Kasumi-1 (cell line): ENCODE measurements around the gene TRIP10.
"Not testable (repeated sequence)": the region's sequence is repeated elsewhere in the genome, so short reads cannot be mapped to it uniquely, and the experiment has no call there.

Experiments used
- DNase-seq, 2 experiments: peaks; one replicate each; lab custom pipeline; 2025; lab: John Stamatoyannopoulos, UW

TRIP10 gene

DNA sequence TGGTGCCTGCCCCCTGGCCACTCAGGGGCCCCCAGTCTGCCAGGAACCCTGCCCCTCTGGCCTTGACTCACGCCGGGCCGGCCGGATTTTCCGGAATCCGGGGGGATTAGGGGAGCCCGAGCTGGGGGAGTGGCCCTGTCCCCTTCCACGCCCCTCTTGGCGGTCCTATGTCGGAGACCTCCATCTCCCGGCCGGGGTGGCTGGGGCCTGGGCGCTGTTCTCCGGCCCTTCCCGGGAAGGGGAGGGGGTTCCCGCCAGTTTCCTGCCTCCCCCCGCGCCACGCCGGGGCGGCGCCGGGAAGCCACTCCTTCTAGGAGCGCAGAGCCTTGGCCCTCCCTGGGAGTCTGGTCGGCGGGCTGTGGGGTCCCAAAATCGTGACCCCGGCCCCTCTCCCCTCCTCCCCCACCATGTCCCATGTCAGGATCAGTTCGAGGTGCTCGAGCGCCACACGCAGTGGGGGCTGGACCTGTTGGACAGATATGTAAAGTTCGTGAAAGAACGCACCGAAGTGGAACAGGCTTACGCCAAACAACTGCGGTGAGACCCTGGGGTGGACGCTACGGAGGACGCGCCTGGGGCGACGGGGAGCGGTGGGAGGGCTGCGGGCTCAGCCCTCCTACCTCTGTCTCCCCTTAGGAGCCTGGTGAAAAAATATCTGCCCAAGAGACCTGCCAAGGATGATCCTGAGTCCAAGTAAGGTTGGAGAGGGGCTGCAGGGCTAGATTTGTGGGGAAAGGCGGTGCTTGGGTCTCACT is 1.3 kb downstream of the TRIP10 start:
- no peak for DNase-seq

DNA sequence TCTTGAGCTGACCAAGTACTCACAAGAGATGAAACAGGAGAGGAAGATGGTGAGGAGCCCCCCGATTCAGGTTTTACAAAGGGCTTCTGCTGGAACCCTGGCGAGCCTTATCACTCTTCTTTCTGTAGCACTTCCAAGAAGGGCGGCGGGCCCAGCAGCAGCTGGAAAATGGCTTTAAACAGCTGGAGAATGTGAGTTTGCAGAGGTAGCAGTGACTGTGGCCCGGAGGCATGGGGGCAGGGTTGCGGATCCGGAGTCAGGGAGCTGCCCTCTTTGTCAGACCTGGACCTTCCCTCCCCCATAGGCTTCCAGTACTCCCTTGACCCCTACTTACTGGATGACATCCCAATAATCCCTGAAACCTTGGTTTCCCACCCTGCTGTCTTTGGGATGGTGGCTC is 3.6 kb downstream of the TRIP10 start:
- DNase-seq = no peak

DNA sequence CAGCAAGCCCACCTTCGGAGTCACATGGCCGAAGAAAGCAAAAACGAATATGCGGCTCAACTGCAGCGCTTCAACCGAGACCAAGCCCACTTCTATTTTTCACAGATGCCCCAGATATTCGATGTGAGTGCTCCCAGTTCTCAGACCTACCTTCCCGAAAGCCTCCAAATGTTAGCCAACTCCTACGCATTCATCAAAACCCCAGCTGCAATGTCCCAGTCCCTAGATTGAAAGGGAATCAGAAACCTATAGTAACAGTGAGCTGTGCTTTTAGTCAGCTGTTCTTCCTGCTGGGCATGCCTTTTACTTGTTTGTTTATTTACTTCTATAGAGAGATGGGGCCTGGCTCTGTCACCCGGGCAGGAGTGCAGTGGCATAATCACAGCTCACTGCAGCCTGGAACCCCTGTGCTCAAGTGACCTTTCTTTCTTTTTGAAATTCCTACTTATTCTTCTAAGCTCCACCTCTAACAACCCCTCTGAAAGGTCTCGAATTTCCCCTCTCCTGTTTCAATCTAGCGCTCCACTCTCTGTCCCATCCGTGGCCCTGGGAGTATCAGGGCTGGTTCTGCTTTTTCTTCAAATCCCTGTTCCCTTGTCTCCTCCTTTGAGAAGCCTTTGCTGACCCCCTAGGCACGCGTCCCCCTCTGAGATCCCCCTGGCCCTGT is 4.4 kb downstream of the TRIP10 start:
- no peak for DNase-seq

DNA sequence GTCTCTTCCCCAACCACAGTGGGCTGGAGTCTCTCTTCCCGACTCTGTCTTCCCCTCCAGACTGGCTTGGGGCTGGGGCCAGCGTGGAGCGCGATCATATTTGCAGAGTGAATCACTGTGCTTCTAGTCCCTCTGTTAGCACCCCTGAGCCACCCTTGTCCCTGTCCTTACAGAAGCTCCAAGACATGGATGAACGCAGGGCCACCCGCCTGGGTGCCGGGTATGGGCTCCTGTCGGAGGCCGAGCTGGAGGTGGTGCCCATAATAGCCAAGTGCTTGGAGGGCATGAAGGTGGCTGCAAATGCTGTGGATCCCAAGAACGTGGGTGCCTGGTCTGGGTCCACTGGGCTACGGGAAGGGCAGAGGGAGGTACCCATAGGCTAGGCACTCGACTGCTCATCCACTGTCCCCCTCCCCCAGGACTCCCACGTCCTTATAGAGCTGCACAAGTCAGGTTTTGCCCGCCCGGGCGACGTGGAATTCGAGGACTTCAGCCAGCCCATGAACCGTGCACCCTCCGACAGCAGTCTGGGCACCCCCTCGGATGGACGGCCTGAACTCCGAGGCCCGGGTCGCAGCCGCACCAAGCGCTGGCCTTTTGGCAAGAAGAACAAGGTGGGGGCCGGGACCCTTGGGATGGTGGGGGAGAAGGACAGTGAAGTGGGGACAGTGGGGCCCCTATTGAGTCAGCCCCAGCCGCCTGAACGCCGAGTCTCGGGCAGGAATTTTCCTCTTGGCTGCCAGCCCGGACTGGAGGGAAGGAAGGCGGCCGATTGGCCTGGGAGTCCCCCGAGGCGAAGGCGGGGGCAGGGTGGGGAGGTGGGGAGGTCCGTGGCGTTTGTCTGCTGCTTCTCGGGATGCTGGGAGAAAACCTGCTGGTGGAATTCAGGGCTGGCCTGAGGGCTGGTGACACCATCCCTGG is 5.2 kb downstream of the TRIP10 start:
- DNase-seq = no peak

DNA sequence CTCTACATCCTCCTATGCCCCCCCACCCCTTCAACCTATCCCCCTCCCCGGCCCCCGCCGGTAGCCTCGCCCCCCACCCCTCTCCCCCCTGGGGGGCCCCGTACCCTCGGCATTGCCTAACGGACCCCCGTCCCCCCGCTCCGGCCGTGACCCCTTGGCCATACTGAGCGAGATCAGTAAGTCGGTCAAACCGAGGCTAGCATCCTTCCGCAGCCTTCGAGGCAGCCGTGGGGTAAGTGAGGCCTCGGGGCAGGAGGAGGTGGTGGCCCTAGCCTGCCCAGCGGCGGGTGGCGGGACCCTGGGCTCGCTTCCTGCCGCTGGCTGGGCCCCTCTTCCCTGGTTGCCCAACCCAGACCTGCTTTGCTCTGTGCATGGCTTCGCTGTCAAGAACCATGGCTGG is 6.5 kb downstream of the TRIP10 start:
- no peak for DNase-seq

DNA sequence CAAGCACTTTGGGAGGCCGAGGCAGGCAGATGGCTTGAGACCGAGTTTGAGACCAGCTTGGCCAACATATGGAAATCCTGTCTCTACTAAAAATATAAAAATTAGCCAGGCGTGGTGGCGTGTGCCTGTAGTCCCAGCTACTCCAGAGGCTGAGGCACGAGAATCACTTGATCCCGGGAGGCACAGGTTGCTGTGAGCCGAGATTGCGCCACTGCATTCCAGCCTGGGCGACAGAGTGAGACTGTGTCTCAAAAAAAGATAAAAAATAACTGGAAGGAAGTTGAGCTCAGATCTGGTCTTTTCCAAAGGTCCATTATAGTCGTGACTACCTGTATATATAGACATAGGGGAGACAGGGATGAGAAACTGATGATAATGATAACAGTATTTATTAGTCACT is 9.1 kb downstream of the TRIP10 start:
- DNase-seq = not testable (repeated sequence)

DNA sequence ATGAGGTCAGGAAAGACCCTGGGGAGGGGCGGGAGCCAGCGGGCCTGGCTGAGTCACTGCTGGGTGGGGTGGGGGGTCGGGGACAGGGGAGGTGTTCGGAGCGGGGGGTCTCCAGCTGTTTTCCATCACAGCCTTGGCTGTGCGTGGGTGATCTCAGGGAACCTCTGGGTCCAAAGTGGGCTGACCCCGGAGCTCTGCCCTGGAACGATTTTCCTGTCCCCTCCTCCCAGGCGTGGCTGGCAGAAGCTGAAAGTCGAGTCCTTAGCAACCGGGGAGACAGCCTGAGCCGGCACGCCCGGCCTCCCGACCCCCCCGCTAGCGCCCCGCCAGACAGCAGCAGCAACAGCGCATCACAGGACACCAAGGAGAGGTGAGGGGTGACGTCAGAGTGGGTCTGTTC is 10.6 kb downstream of the TRIP10 start:
- DNase-seq = no peak

DNA sequence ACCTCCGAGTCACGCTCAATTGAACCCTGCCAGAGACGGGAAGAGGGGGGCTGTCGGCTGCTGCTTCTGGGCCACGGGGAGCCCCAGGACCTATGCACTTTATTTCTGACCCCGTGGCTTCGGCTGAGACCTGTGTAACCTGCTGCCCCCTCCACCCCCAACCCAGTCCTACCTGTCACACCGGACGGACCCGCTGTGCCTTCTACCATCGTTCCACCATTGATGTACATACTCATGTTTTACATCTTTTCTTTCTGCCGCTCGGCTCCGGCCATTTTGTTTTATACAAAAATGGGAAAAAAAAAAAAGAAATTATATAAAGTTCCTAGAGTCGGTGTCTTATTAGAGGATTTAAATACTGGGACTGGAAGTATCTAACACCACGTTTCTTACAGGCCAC is 11.7 kb downstream of the TRIP10 start:
- DNase-seq = no peak

DNA sequence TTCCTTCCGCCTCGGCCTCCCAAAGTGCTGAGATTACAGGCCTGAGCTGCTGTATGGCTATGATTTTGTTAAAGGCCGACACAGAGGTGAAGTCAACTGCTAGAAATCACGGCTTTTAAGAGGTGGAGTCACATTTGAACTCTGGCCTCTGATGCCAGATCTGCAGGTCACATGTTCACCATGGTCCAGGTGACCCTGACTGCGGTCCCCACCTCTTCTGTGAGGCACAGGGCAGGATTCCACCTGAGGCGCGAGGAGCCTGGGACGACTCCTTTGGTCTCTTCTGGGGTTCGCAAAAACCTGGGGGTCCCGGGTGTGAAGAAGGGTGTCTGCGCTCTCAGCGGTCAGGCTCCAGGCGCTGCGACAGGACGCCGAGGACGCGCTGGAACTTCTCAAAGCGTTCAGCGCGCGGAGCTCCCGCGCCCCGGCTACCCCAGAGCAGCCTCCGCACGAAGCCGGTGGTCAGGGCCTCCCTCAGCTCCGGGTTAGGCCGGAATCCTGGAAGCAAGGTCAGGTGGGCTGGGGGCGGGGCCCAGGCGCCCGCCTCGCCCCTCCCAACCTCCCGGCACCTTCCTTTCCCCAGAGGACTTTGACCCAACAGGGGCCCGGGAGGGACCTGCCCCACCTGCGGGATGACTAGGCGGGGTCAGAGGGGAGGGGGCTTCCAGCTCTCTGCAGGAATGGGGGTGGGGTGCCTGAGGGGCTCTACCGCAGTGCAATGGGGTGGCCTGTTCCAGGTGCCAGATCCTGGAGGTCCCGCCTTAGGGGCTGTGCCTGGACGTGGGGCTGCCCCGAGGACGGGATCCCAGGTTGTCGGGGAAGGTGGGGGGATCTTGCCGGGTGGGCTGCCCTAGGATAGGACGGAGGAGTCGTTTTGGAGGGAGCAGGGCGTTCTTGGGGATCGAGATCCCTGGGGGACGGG is 13.0 kb downstream of the TRIP10 start:
- DNase-seq = no peak

DNA sequence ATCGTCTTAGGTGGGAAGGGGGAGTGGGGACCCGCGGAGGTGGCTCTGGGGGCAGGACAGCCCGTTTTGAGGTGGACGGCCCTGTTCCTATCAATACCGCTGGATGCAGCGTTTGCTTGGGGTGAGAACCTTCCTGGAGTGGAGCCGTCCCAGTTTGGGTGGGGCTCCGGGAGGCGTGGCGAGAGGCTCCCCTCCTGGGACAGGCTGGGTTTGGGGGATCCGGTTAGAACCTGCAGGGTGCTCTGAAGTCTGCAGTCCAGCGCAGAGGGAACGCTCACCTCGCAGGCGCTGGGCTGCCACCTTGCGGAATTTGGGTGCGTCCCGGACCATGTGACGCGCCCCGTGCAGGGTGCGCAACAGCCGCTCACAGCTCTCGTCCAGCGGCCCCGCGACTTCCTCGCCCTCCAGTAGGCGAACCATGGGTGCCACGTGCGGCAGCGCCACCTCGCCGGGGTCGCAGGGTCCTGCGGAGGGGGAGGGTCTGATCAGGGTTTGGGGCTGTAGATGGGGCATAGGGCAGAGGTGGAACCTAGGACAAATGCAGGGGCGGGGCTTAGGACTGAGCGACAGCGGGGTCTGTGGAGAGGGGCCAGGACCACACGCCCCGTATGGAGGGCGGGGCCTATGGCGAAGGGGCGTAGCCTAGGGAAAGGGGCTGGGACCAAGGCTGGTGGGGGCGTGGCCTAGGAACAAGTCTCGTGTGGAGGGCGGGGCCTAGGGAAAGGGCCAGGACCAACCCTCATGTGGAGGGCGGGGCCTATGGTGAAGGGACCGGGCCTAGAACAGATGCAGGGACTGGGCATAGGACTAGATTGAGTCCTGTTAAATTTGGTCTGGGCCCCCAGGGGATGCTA is 13.9 kb downstream of the TRIP10 start:
- DNase-seq = peak; percentile 89 to 93

DNA sequence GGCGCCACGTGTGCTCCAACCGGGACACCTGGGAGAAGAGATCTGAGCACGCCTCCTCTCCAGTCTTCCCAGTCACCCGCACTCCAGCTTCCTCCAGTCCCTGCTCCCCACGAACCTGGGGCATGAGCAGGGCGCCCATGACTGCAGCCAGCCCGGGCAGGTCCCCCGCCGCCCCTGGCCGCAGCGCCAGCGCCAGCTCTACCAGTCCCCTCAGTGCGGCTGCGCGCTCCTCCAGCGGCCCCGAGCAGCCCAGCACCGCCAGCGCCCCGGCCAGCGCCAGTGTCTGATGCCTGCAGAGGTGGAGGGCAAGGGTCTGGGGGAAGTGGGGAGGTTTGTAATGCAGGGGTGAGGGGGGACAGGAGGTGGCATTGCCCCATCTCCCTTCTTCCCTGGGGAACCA is 14.7 kb downstream of the TRIP10 start:
- DNase-seq = no peak

DNA sequence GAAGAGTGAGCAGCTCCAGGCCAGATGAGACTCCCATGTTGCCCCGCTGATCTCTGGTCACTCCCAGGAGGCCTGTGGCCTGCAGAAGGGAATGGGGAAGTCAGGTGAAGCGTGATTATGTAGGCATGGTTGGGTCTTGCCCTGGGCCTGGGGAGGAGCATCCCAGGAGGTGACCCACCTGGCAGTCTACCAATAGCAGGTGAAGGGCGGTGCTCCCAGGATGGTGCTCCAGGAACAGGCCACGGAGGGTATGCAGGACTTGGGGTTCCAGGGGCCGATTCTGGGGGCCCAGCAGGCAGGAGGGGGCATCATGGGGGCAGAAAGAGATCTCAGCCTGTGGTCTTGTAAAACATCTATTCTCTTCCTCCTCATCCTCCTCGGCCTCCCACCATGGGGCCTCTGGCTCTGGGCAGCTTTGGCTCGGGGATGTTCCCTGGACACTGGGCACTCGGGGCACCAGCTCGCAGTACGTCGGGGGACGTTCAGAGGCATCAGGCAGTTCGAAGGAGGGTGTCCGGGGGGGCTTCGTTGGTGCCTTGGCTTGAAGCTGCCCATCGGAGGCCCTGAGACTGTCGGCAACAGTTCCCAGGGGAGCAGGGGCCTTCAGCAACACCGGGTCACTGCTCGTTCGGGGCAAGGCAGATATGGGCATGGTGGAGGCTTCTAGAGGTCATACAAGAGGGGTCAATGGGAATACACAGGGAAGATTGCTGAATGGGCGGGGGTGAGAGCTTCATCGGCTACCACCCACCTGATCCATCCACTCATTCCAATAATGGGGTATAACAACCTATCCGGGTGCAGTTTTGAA is 15.4 kb downstream of the TRIP10 start:
- no peak for DNase-seq

DNA sequence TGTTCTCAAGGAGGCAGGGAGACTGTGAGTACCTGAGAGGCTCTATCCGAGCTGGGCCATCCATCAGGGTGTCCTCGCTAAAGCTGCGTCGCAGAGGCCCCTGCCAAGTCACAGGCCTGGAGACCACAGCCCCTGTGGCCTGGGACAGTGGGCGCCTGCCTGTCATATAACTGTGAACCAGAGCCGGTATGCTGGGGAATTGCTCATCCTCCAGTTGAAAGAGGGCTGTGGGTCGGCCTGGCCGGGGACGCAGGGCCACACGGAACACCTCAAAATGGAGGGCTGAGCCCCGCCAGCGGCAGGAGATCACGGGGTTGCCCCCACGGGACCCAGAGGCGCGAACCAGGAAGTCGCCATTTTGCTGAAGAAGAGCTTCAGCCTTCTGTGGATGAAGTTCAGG is 21.1 kb downstream of the TRIP10 start:
- no peak for DNase-seq

DNA sequence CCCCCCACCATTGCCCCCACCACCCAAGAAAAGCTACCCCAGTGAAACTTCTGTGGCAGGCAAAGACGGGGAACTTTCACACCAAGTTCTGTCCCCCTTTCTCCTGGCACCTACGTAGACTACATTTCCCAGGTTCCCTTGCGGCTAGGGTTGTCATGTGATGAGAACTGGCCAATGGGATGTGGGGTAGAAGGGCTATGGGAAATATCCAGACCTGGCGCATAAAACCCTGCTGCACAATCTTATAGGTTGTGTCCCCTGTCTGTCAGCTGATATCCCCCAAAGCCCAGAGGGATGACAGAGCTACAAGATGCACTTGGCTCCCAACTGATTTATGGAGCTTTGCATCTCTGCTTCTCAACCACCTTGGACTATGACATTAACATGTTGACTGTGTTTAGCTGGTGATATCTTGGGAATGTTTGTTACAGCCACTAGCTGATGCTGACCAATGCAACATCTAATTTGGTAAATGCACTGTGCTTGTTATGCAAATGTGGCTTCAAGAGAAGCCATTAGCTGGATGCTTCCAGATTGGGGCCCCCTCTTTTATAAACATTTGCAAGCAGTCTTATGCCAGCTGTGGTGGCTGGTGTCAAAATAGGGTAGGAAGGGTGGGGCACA is 21.7 kb downstream of the TRIP10 start:
- peak; percentile 34 to 44 for DNase-seq

DNA sequence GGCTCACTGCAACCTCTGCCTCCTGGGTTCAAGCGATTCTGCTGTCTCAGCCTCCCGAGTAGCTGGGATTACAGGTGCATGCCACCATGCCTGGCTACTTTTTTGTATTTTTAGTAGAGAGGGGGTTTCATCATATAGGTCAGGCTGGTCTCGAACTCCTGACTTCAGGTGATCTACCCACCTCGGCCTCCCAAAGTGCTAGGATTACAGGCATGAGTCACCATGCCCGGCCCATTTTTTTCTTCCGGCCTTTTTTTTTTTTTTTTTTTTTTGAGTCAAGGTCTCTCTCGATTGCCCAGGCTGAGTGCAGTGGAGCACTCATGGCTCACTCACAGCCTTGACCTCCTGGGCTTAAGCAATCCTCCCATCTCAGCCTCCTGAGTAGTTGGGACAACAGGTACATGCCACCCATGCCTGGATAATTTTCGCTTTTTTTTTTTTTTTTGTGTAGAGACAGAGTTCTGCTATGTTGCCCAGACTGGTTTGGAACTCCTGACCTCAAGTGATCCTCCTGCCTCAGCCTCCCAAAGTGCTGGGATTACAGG is 22.8 kb downstream of the TRIP10 start:
- DNase-seq = not testable (repeated sequence)

DNA sequence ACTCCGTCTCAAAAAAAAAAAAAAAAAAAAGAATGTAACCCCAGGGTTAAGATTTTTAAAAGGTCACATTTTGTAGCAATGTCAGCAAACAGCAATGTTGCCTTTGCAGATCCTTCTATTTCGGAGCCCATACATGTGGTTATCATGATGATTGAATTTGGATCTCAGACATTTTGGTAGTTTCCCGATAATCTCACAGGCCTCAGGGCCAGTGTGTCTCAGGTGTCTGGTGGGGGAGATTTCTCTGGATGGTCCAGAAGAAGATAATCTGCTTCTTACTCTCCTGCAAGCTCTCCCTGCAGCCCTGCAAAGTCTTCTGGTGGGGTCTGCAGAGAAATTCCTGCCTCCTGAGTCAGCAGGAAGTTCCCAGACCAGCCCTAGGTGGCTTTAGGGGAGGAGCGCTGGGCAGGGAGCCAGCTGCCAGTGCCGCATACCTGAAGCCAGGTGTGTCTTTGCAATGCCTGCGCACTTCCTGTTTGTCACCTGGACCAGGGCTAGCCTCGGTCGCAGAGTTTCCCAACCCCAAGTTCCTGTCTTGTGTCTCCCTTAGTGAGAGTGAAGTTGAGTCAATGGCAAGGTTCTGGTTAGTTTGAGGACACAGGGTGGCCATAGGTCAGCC is 26.4 kb downstream of the TRIP10 start:
- DNase-seq = no peak

DNA sequence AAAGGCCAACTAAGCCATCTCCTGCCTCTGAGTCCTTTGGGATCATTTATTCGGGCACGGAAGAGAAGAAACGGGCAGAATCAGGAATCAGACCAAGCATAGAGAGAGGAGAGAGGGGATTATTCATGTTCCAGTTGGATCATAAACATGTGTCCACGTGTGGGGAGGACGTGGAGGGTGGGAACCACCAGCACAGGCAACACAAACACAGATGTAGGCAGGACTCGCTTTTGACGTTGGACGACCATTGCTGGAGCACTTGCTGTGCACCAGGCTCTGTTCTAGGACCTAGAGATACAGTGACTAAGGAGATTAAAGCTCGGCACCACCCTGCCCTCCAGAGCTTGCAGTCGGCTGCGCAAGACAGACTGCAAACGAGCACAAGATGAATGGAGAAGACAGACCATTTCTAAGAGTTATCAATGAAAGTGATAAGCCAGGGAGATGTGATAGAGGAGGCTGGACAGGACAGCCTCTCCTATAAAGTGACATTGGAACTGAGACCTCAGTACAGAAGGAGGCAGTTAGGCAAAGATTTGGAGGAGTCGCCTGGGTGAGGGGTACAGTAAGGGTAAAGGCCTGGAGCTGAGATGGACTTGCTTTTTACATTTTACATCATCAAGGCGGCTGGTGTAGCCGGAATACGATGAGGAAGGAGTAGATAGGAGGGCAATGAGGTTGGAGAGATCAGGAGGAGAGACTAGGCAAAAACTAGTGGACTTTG is 27.0 kb downstream of the TRIP10 start:
- DNase-seq = no peak

DNA sequence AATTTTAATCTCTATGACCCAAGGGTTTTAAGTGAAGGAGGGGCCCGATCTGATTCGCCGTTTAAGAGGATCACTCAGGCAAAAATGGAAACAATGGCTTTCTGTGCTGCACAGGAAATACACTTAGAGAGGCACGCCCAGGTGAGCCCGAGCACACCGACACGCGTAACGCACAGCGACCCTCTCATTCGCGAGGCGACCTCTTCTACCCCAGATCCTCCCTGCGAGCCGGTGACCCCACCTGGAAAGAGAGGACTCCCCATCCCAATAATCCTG is 27.5 kb downstream of the TRIP10 start:
- no peak for DNase-seq
